DMS153 treated with DMSO at 0.1 percent for 48 hours (cell line): ENCODE results near the gene MON2.
"Not testable (repeated sequence)": the region's sequence is repeated elsewhere in the genome, so short reads cannot be mapped to it uniquely, and the experiment has no call there.

ENCODE experiments used
- DNase-seq: peaks from one replicate; lab custom pipeline; 2025; ENCODE audit not compliant: unreplicated experiment; lab: John Stamatoyannopoulos, UW

The MON2 gene

GRCh38 chr12:62542814-62543213 is 76.2 kb downstream of the MON2 start:
- no peak for DNase-seq

- DNase-seq: no peak
Observed at GRCh38 chr12:62543324-62543723, 76.7 kb downstream of the MON2 start.

- DNase-seq: no peak
Observed at GRCh38 chr12:62543741-62544140, 77.1 kb downstream of the MON2 start.

GRCh38 chr12:62552906-62553556 is 86.4 kb downstream of the MON2 start:
- DNase-seq: no peak

- DNase-seq: not testable (repeated sequence)
Observed at GRCh38 chr12:62559366-62559765, 92.7 kb downstream of the MON2 start.

GRCh38 chr12:62562846-62563245 is 96.2 kb downstream of the MON2 start:
- no peak for DNase-seq

- DNase-seq: no peak
Observed at GRCh38 chr12:62575036-62575435, 108.4 kb downstream of the MON2 start.

- DNase-seq: no peak
Observed at GRCh38 chr12:62576503-62576902, 109.9 kb downstream of the MON2 start.

GRCh38 chr12:62578726-62579125 is 112.1 kb downstream of the MON2 start:
- DNase-seq: no peak

- DNase-seq: peak; percentile 63
Observed at GRCh38 chr12:62581288-62582064, 114.8 kb downstream of the MON2 start.

- no peak for DNase-seq
Observed at GRCh38 chr12:62582065-62582366, 115.4 kb downstream of the MON2 start.

- no peak for DNase-seq
Observed at GRCh38 chr12:62584619-62585018, 118.0 kb downstream of the MON2 start.

GRCh38 chr12:62586850-62587249 is 120.2 kb downstream of the MON2 start:
- no peak for DNase-seq

GRCh38 chr12:62588916-62589315 is 122.3 kb downstream of the MON2 start:
- DNase-seq: no peak

- no peak for DNase-seq
Observed at GRCh38 chr12:62597253-62597652, 130.6 kb downstream of the MON2 start.

GRCh38 chr12:62598846-62599245 is 132.2 kb downstream of the MON2 start:
- DNase-seq: no peak

GRCh38 chr12:62599854-62600437 is 133.3 kb downstream of the MON2 start:
- no peak for DNase-seq

- DNase-seq: no peak
Observed at GRCh38 chr12:62601765-62602164, 135.1 kb downstream of the MON2 start.

- DNase-seq: peak; percentile 80
Observed at GRCh38 chr12:62602255-62603060, 135.8 kb downstream of the MON2 start.

GRCh38 chr12:62603061-62603810 is 136.6 kb downstream of the MON2 start:
- peak; percentile 63 for DNase-seq

GRCh38 chr12:62603811-62604098 is 137.1 kb downstream of the MON2 start:
- no peak for DNase-seq
